LNCaP clone FGC (cell line): ENCODE results near the gene C1orf159.

Source experiments
- DNase-seq: peaks from one replicate; pipeline ENCODE4 v3.0.0-alpha.2; 2011; ENCODE audit warnings: low read depth
- H3K4me3 ChIP-seq: 2 replicates; pipeline ENCODE4 v1.5.1; 2011; ENCODE audit warnings: mild to moderate bottlenecking, low read depth, low read length, control low read depth
- CTCF ChIP-seq: IDR thresholded peaks from 2 replicates; pipeline ENCODE4 v1.5.1; 2012; ENCODE audit warnings: mild to moderate bottlenecking; ENCODE audit not compliant: control insufficient read depth, insufficient read depth; ENCODE audit errors: extremely low read depth

The C1orf159 gene

DNA sequence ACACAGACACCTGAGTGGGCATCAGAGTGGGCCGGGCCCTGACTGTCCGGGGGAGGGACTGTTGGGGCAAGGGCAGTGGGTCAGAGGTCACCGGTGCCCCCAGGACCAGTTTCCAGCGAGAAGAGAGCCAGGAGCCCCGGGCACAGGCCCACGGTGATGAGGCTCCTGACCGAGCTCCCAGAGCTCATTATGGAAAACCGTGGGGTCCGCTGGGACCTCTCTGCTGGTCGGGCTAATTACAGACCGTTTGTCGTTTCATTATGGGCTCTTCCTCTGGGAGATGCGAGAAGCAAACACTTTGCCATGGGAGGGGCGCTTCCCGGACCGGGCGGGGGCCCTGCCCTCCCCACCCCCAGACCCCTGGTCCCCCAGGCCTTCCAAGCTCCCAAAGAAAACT lies 45.8 kb upstream of the C1orf159 start:
- TF ChIP-seq CTCF, result no peak
- no peak overlapping the region; the same call in 1 of the 2 replicates for H3K4me3 ChIP-seq
- no peak for DNase-seq

DNA sequence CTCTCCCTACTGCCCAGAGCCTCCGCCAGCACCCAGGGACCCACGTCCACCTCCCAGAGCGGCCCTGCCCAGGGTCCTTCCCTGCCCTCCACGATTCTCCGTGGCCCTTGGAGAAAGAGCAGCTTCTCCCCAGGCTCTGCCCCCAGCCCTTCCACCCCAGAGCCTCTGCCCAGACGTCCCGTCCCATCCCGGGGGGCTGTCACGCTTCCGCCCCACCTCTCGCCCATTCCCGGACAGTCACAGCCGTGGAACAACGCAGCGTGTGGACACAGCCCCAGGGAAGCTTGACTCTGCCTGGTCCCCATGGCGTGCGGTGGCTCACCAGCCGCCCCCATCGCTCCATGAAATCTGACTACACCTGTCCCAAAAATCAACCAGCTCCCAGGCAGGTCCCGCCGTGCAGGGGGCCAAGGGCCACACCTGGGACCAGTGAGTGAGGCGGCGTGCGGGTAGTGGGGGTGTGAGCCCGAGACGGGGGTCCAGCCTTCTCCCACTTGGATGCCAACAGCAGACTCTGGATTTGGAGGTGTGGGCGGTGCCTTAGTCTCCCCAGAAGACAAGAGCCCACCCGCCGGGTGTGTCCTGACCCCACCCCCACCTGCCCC lies 45.3 kb upstream of the C1orf159 start:
- H3K4me3 ChIP-seq, result no peak overlapping the region
- no peak for DNase-seq
- TF ChIP-seq CTCF, result no peak

- TF ChIP-seq CTCF, result no peak
- no peak for DNase-seq
- no peak overlapping the region for H3K4me3 ChIP-seq
Observed at GRCh38 chr1:1160281-1160930, 44.5 kb upstream of the C1orf159 start.

GRCh38 chr1:1157914-1158710 lies 42.2 kb upstream of the C1orf159 start:
- H3K4me3 ChIP-seq, result peak overlapping the region; percentile 44
- no peak for TF ChIP-seq CTCF
- no peak for DNase-seq

DNA sequence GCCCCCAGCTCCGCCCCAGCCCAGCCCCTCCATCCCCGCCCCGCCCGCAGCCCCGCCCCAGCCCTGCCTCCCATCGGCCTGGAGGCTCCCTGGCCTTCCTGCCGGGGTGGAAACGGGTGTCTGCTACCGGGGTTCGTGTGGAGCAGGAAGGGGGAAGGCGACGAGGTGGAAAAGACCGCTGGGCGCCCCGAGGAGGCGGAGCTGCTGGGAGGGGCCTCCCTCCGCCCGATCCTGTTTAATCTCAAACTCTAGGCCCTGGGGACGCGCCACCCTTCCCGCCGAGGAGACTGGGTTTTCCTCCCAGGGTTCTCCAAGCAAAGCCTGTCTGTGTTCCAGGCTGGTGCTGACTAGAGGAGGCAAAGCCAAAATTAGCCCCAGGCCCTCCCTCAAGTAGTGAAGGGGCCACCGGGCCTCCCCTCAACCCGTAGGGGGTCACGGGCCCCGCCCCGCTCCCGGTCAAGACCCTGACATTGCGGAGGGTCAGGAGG lies 41.6 kb upstream of the C1orf159 start:
- TF ChIP-seq CTCF, result no peak
- peak overlapping the region; percentile 44 for H3K4me3 ChIP-seq
- no peak for DNase-seq

- no peak for DNase-seq
- no peak for TF ChIP-seq CTCF
- H3K4me3 ChIP-seq, result no peak overlapping the region
Observed at GRCh38 chr1:1157033-1157365, 41.1 kb upstream of the C1orf159 start.
